Smooth muscle cell of the umbilical artery (primary cell): Measurements from ENCODE around the gene NXN. TPM values are rescaled to one million over a fixed set of nuclear protein-coding genes. Genes with fewer than 3 reads are reported as not detected.

Experiments
- total RNA-seq: library from RNA; depleted of rRNA; stranded (reverse); fragments of >200 nt; gene quantifications from 2 replicates; pipeline ENCODE4 v1.2.3, GENCODE V29; 2014

NXN gene
- 35.0 and 55.8 TPM in 2 replicates for total RNA-seq

GRCh38 chr17:979539-980405 is at the start of gene NXN:
Gene NXN (minus strand): TSS chr17:979776.

GRCh38 chr17:996554-997344 is 17.2 kb upstream of the NXN start, which contains the start of gene TIMM22:
Gene TIMM22 (plus strand): TSS chr17:997129. CDS start chr17:997143, 14 bp downstream.

GRCh38 chr17:781805-782731 is 197.5 kb downstream of the NXN start, which contains the start of the genes GLOD4 and MRM3:
Gene GLOD4 (minus strand): TSS chr17:782280. CDS start chr17:782255, 25 bp downstream.
Gene MRM3 (plus strand): TSS chr17:782353. CDS start chr17:782379, 26 bp downstream.

GRCh38 chr17:752002-752619 is 227.5 kb downstream of the NXN start, which contains the start of gene GEMIN4:
Gene GEMIN4 (minus strand): TSS chr17:752264. CDS start chr17:752142, 122 bp downstream.

Other genes with a start within 250 kb of the NXN start
- gene TLCD3A, start 247.2 kb downstream of the NXN start, total RNA-seq: 30.3 and 32.1 TPM in 2 replicates
- 8.0 and 16.7 TPM in 2 replicates for gene GEMIN4, start 227.5 kb downstream of the NXN start, total RNA-seq
- gene GLOD4, start 197.5 kb downstream of the NXN start, total RNA-seq: 55.2 and 145 TPM in 2 replicates
- 13.1 and 17.8 TPM in 2 replicates for gene MRM3, start 197.4 kb downstream of the NXN start, total RNA-seq
- 14.3 and 15.7 TPM in 2 replicates for gene TIMM22, start 17.4 kb upstream of the NXN start, total RNA-seq
- 39.2 and 82.4 TPM in 2 replicates for gene ABR, start 200.2 kb upstream of the NXN start, total RNA-seq